Fibroblast of peridontal ligament (primary cell): ENCODE measurements around the gene NADK.
"Not testable (repeated sequence)": the region's sequence is repeated elsewhere in the genome, so short reads cannot be mapped to it uniquely, and the experiment has no call there.

ENCODE experiments used
- DNase-seq: peaks from one replicate; pipeline ENCODE4 v3.0.0-alpha.2; 2010; ENCODE audit errors: extremely low read depth

Gene NADK

GRCh38 chr1:1704284-1704957 is 73.8 kb downstream of the NADK start:
- DNase-seq: not testable (repeated sequence)

DNA sequence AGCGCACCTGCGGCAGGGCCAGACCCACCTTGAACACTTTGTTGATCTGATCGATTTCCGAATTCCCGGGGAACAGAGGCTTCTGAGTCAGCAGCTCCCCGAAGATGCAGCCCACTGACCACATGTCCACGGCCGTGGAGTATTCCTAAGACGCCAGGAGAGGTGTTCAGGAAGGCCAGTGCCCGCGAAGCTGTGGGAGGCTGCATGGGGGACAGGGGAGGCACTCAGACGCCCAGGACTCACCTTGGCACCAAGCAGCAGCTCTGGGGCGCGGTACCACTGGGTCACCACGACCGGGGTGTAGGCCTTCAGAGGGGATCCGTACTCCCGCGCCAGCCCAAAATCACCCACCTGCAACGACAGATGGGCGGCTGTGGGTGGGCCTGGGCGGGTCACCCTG is 74.5 kb downstream of the NADK start:
- no peak for DNase-seq

- DNase-seq: not testable (repeated sequence)
These were observed 75.8 kb downstream of the NADK start for GRCh38 chr1:1702506-1702905.
